ENCODE measurements around the gene INF2.

The INF2 gene

GRCh38 chr14:104701383-104702076 lies 12.1 kb downstream of the INF2 start:
- no peak for DNase-seq (ENCODE audit: low read depth in 3 of 3, low spot score in 1 of 3)

- DNase-seq (ENCODE audit: low read depth in 3 of 3, low spot score in 1 of 3): no peak
Observed at GRCh38 chr14:104702106-104702505, 12.7 kb downstream of the INF2 start.

GRCh38 chr14:104702673-104703072 lies 13.3 kb downstream of the INF2 start:
- DNase-seq (ENCODE audit: low read depth in 3 of 3, low spot score in 1 of 3): no peak

- DNase-seq (ENCODE audit: low read depth in 3 of 3, low spot score in 1 of 3): no peak
Observed at GRCh38 chr14:104703269-104703668, 13.9 kb downstream of the INF2 start.

GRCh38 chr14:104704252-104704651 lies 14.8 kb downstream of the INF2 start:
- no peak for DNase-seq (ENCODE audit: low read depth in 3 of 3, low spot score in 1 of 3)

- DNase-seq (ENCODE audit: low read depth in 3 of 3, low spot score in 1 of 3): no peak
Observed at GRCh38 chr14:104705340-104706047, 16.1 kb downstream of the INF2 start.

GRCh38 chr14:104706733-104707607 lies 17.6 kb downstream of the INF2 start:
- DNase-seq (ENCODE audit: low read depth in 3 of 3, low spot score in 1 of 3): no peak

GRCh38 chr14:104707608-104708595 lies 18.5 kb downstream of the INF2 start:
- DNase-seq (ENCODE audit: low read depth in 3 of 3, low spot score in 1 of 3): no peak

GRCh38 chr14:104708606-104709268 lies 19.3 kb downstream of the INF2 start:
- peak; percentile 33 to 64 (median 58) for DNase-seq (ENCODE audit: low read depth in 3 of 3, low spot score in 1 of 3)

- no peak for DNase-seq (ENCODE audit: low read depth in 3 of 3, low spot score in 1 of 3)
Observed at GRCh38 chr14:104709387-104710039, 20.1 kb downstream of the INF2 start.

- no peak for DNase-seq (ENCODE audit: low read depth in 3 of 3, low spot score in 1 of 3)
Observed at GRCh38 chr14:104710071-104710735, 20.8 kb downstream of the INF2 start.

GRCh38 chr14:104712881-104713734 lies 23.7 kb downstream of the INF2 start:
- DNase-seq (ENCODE audit: low read depth in 3 of 3, low spot score in 1 of 3): no peak

- no peak for DNase-seq (ENCODE audit: low read depth in 3 of 3, low spot score in 1 of 3)
Observed at GRCh38 chr14:104714066-104714465, 24.6 kb downstream of the INF2 start.

GRCh38 chr14:104714681-104715080 lies 25.3 kb downstream of the INF2 start:
- DNase-seq (ENCODE audit: low read depth in 3 of 3, low spot score in 1 of 3): no peak

GRCh38 chr14:104715416-104715815 lies 26.0 kb downstream of the INF2 start:
- DNase-seq (ENCODE audit: low read depth in 3 of 3, low spot score in 1 of 3): no peak

- DNase-seq (ENCODE audit: low read depth in 3 of 3, low spot score in 1 of 3): no peak
Observed at GRCh38 chr14:104715871-104716270, 26.5 kb downstream of the INF2 start.

GRCh38 chr14:104717137-104717536 lies 27.7 kb downstream of the INF2 start:
- DNase-seq (ENCODE audit: low read depth in 3 of 3, low spot score in 1 of 3): no peak

- DNase-seq (ENCODE audit: low read depth in 3 of 3, low spot score in 1 of 3): no peak
Observed at GRCh38 chr14:104717646-104718045, 28.2 kb downstream of the INF2 start.
